ENCODE measurements around the gene SNAP25.

SNAP25 gene

GRCh38 chr20:10218536-10219451, at the start of gene SNAP25:
SNAP25 (plus strand) TSS chr20:10218830; CDS start chr20:10275492, 56,662 bp downstream.
- Histone ChIP-seq H3K36me3 (ENCODE audit: control insufficient read depth, insufficient read depth, low read length) (no peaks in the 10 kb centered on the region), H3K27ac (ENCODE audit: low read depth, low read length) (peak within 1 kb of the TSS; percentile 47), H3K9ac (ENCODE audit: low read depth, low read length) (peak within 1 kb of the TSS; percentile 52), H3K4me3 (ENCODE audit: low read depth, low read length) (peak within 1 kb of the TSS; percentile 86), H3K4me1 (ENCODE audit: control insufficient read depth, insufficient read depth, low read length) (peaks cover 11% of the 10 kb centered on the region), H3K9me3 (ENCODE audit: control insufficient read depth, insufficient read depth, low read length) (no peaks in the 10 kb centered on the region), H3K27me3 (ENCODE audit: control insufficient read depth, insufficient read depth, low read length) (peaks cover 39% of the 10 kb centered on the region)

- peaks cover 24% of the 10 kb centered on the region for H3K27me3 ChIP-seq (ENCODE audit: control insufficient read depth, insufficient read depth, low read length)
Measured at GRCh38 chr20:10169752-10170151, 48.9 kb upstream of the SNAP25 start.

GRCh38 chr20:10170261-10170660, 48.4 kb upstream of the SNAP25 start:
- H3K36me3 ChIP-seq (ENCODE audit: control insufficient read depth, insufficient read depth, low read length), result no peaks in the 10 kb centered on the region
- H3K27me3 ChIP-seq (ENCODE audit: control insufficient read depth, insufficient read depth, low read length), result peaks cover 24% of the 10 kb centered on the region
- H3K9me3 ChIP-seq (ENCODE audit: control insufficient read depth, insufficient read depth, low read length), result no peaks in the 10 kb centered on the region
- H3K27ac ChIP-seq (ENCODE audit: low read depth, low read length), result no peak overlapping the region
- no peak overlapping the region for H3K9ac ChIP-seq (ENCODE audit: low read depth, low read length)
- no peak overlapping the region for H3K4me3 ChIP-seq (ENCODE audit: low read depth, low read length)
- peaks cover 6% of the 10 kb centered on the region; the same call in 1 of the 2 replicates for H3K4me1 ChIP-seq (ENCODE audit: control insufficient read depth, insufficient read depth, low read length)

More at GRCh38 chr20:10169752-10170151, 48.9 kb upstream of the SNAP25 start:
- Histone ChIP-seq H3K4me1 (ENCODE audit: control insufficient read depth, insufficient read depth, low read length) (peaks cover 6% of the 10 kb centered on the region; the same call in 1 of the 2 replicates), H3K36me3 (ENCODE audit: control insufficient read depth, insufficient read depth, low read length) (no peaks in the 10 kb centered on the region), H3K27ac (ENCODE audit: low read depth, low read length) (no peak overlapping the region), H3K9ac (ENCODE audit: low read depth, low read length) (no peak overlapping the region), H3K9me3 (ENCODE audit: control insufficient read depth, insufficient read depth, low read length) (no peaks in the 10 kb centered on the region), H3K4me3 (ENCODE audit: low read depth, low read length) (no peak overlapping the region)

- Histone ChIP-seq H3K4me3 (ENCODE audit: low read depth, low read length) (peak overlapping the region; percentile 65), H3K4me1 (ENCODE audit: control insufficient read depth, insufficient read depth, low read length) (peaks cover 6% of the 10 kb centered on the region; the same call in 1 of the 2 replicates), H3K27me3 (ENCODE audit: control insufficient read depth, insufficient read depth, low read length) (peaks cover 24% of the 10 kb centered on the region), H3K36me3 (ENCODE audit: control insufficient read depth, insufficient read depth, low read length) (no peaks in the 10 kb centered on the region), H3K27ac (ENCODE audit: low read depth, low read length) (no peak overlapping the region), H3K9me3 (ENCODE audit: control insufficient read depth, insufficient read depth, low read length) (no peaks in the 10 kb centered on the region), H3K9ac (ENCODE audit: low read depth, low read length) (peak overlapping the region; percentile 15; the same call in 1 of the 2 replicates)
Measured at GRCh38 chr20:10171864-10172751, 46.5 kb upstream of the SNAP25 start.

GRCh38 chr20:10172998-10173655, 45.5 kb upstream of the SNAP25 start:
- H3K27me3 ChIP-seq (ENCODE audit: control insufficient read depth, insufficient read depth, low read length), result peaks cover 24% of the 10 kb centered on the region
- no peak overlapping the region for H3K9ac ChIP-seq (ENCODE audit: low read depth, low read length)
- no peaks in the 10 kb centered on the region for H3K9me3 ChIP-seq (ENCODE audit: control insufficient read depth, insufficient read depth, low read length)
- H3K4me1 ChIP-seq (ENCODE audit: control insufficient read depth, insufficient read depth, low read length), result peaks cover 6% of the 10 kb centered on the region; the same call in 1 of the 2 replicates
- H3K36me3 ChIP-seq (ENCODE audit: control insufficient read depth, insufficient read depth, low read length), result no peaks in the 10 kb centered on the region
- no peak overlapping the region for H3K27ac ChIP-seq (ENCODE audit: low read depth, low read length)
- H3K4me3 ChIP-seq (ENCODE audit: low read depth, low read length), result no peak overlapping the region; the same call in 1 of the 2 replicates

- Histone ChIP-seq H3K9ac (ENCODE audit: low read depth, low read length) (no peak overlapping the region), H3K36me3 (ENCODE audit: control insufficient read depth, insufficient read depth, low read length) (no peaks in the 10 kb centered on the region), H3K4me3 (ENCODE audit: low read depth, low read length) (no peak overlapping the region), H3K4me1 (ENCODE audit: control insufficient read depth, insufficient read depth, low read length) (peaks cover 6% of the 10 kb centered on the region; the same call in 1 of the 2 replicates), H3K27ac (ENCODE audit: low read depth, low read length) (no peak overlapping the region), H3K27me3 (ENCODE audit: control insufficient read depth, insufficient read depth, low read length) (peaks cover 24% of the 10 kb centered on the region), H3K9me3 (ENCODE audit: control insufficient read depth, insufficient read depth, low read length) (no peaks in the 10 kb centered on the region)
Measured at GRCh38 chr20:10174400-10174799, 44.2 kb upstream of the SNAP25 start.

- Histone ChIP-seq H3K27ac (ENCODE audit: low read depth, low read length) (no peak overlapping the region), H3K36me3 (ENCODE audit: control insufficient read depth, insufficient read depth, low read length) (no peaks in the 10 kb centered on the region), H3K4me1 (ENCODE audit: control insufficient read depth, insufficient read depth, low read length) (no peaks in the 10 kb centered on the region), H3K27me3 (ENCODE audit: control insufficient read depth, insufficient read depth, low read length) (peaks cover 10% of the 10 kb centered on the region), H3K4me3 (ENCODE audit: low read depth, low read length) (no peak overlapping the region), H3K9ac (ENCODE audit: low read depth, low read length) (no peak overlapping the region), H3K9me3 (ENCODE audit: control insufficient read depth, insufficient read depth, low read length) (no peaks in the 10 kb centered on the region)
Measured at GRCh38 chr20:10177326-10177725, 41.3 kb upstream of the SNAP25 start.

- no peaks in the 10 kb centered on the region for H3K36me3 ChIP-seq (ENCODE audit: control insufficient read depth, insufficient read depth, low read length)
- H3K9ac ChIP-seq (ENCODE audit: low read depth, low read length), result no peak overlapping the region
- no peaks in the 10 kb centered on the region for H3K4me1 ChIP-seq (ENCODE audit: control insufficient read depth, insufficient read depth, low read length)
- H3K4me3 ChIP-seq (ENCODE audit: low read depth, low read length), result no peak overlapping the region
- no peaks in the 10 kb centered on the region for H3K9me3 ChIP-seq (ENCODE audit: control insufficient read depth, insufficient read depth, low read length)
- H3K27me3 ChIP-seq (ENCODE audit: control insufficient read depth, insufficient read depth, low read length), result peaks cover 2% of the 10 kb centered on the region; the same call in 1 of the 2 replicates
- H3K27ac ChIP-seq (ENCODE audit: low read depth, low read length), result no peak overlapping the region
Measured at GRCh38 chr20:10178091-10178490, 40.5 kb upstream of the SNAP25 start.

GRCh38 chr20:10178727-10179313, 39.8 kb upstream of the SNAP25 start:
- Histone ChIP-seq H3K9ac (ENCODE audit: low read depth, low read length) (no peak overlapping the region), H3K4me1 (ENCODE audit: control insufficient read depth, insufficient read depth, low read length) (no peaks in the 10 kb centered on the region), H3K36me3 (ENCODE audit: control insufficient read depth, insufficient read depth, low read length) (no peaks in the 10 kb centered on the region), H3K4me3 (ENCODE audit: low read depth, low read length) (no peak overlapping the region), H3K27ac (ENCODE audit: low read depth, low read length) (no peak overlapping the region), H3K27me3 (ENCODE audit: control insufficient read depth, insufficient read depth, low read length) (no peaks in the 10 kb centered on the region; the same call in 1 of the 2 replicates), H3K9me3 (ENCODE audit: control insufficient read depth, insufficient read depth, low read length) (no peaks in the 10 kb centered on the region)
